Measurements from ENCODE around the gene APCDD1L. TPM values are rescaled to one million over a fixed set of nuclear protein-coding genes. Genes with fewer than 3 reads are reported as not detected.

Gene APCDD1L
- total RNA-seq, 1 donor, result 16.3 TPM

DNA sequence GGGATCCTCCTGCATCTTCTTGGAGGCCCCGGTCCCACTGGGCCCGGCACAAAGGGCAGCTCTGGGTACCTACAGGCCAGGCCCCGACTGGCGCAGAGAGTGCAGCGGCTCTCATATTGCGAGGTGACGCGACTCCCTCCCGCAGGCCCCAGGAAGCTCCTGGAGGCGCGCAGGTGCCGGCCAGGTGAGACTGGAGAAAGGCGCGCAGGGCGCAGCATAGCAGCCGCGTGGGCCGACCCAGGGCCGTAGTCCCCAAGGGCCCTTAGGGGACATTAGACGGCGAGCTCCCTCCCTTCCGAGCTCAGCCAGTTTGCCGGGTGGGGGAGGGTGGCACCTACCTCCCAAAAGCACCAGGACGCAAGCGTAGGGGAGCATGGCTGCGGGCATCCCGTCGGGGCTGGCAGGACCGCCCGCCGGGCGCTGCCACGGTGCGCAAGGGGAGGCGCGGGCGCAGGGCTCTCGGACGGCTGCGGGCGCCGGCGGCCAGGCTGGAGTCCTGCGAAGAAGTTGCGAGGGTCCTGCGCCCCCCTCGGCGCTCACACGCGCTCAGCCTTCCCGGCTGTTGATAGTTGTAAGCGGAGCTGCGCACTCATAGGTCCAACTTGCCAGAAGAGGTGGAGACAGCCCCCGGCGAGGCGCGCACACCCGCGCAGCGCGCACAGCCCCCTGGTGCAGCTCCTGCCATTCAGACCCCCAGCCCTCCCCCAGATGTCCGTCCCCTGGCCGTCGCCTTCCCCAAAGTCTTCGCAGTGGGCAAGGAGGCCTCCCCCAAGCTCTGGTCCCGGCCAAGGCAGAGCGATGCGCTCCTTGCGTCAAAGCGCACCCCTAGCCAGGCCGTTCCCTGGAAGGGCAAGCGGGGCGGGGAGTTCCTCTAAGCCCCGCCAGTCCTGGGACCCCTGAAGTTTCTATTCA lies 622 bp downstream of the APCDD1L start:
- Histone ChIP-seq H3K4me3 (ENCODE audit: insufficient read depth, low read length) (peak overlapping the region; percentile 79), H3K4me2 (ENCODE audit: insufficient read depth, low read length) (peak overlapping the region; percentile 96), H3K79me2 (ENCODE audit: insufficient read depth, low read length) (peaks cover 88% of the 10 kb centered on the region), H2AFZ (ENCODE audit: low read length) (peak overlapping the region; percentile 85), H4K20me1 (ENCODE audit: insufficient read depth, low read length) (peaks cover 22% of the 10 kb centered on the region), H3K27ac (ENCODE audit: low read depth, low read length) (peak overlapping the region; percentile 78), H3K4me1 (ENCODE audit: insufficient read depth, low read length) (peaks cover 52% of the 10 kb centered on the region), H3K27me3 (ENCODE audit: insufficient read depth, low read length) (no peaks in the 10 kb centered on the region), H3K36me3 (ENCODE audit: insufficient read depth, low read length) (peaks cover 4% of the 10 kb centered on the region), H3K9me3 (ENCODE audit: low read depth, low read length) (no peaks in the 10 kb centered on the region)
- TF ChIP-seq, protein P1, sequence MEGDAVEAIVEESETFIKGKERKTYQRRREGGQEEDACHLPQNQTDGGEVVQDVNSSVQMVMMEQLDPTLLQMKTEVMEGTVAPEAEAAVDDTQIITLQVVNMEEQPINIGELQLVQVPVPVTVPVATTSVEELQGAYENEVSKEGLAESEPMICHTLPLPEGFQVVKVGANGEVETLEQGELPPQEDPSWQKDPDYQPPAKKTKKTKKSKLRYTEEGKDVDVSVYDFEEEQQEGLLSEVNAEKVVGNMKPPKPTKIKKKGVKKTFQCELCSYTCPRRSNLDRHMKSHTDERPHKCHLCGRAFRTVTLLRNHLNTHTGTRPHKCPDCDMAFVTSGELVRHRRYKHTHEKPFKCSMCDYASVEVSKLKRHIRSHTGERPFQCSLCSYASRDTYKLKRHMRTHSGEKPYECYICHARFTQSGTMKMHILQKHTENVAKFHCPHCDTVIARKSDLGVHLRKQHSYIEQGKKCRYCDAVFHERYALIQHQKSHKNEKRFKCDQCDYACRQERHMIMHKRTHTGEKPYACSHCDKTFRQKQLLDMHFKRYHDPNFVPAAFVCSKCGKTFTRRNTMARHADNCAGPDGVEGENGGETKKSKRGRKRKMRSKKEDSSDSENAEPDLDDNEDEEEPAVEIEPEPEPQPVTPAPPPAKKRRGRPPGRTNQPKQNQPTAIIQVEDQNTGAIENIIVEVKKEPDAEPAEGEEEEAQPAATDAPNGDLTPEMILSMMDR (IDR thresholded peaks at IDR 0.05; ENCODE audit: extremely low read depth, low read depth, low read length), result no peak
- DNase-seq (ENCODE audit: insufficient read length, low spot score, missing footprints), result no peak

DNA sequence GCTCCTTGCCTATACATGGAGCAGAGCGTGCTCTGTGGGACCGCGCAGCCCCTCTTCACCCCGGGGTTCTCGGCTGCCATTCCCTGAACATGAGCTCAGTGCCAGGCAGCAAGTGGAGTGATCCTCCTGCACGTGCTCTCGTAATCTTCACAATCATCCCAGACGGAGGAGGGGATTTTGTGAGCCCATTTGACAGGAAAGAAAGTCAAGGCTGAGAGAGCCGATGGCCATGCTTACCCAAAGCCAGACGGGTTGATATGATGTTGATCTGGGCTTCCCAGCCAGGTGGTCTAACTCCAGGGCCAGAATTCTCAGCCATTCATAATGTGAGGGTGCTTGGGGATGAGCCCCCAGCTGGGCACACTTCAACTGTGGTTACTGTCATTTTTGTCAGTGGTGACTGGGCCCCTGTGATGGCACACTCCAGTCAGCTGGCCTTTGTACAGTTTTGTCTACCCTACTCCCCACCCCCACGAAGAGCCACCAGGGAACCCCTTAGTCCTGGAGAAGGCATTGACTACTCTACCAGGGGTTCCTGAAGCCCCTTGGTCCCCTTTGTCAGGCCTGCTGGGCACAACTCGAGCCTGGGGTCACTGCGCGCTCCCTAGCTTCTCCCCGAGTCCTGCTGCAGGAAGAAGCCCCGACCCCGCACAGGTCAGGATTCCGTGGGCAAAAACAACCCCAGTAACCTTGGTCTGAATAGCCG lies 1.5 kb downstream of the APCDD1L start:
- Histone ChIP-seq H3K36me3 (ENCODE audit: insufficient read depth, low read length) (peaks cover 8% of the 10 kb centered on the region), H3K4me2 (ENCODE audit: insufficient read depth, low read length) (peak overlapping the region; percentile 96), H3K4me3 (ENCODE audit: insufficient read depth, low read length) (peak overlapping the region; percentile 79), H3K27me3 (ENCODE audit: insufficient read depth, low read length) (no peaks in the 10 kb centered on the region), H3K9me3 (ENCODE audit: low read depth, low read length) (no peaks in the 10 kb centered on the region), H3K4me1 (ENCODE audit: insufficient read depth, low read length) (peaks cover 52% of the 10 kb centered on the region), H3K79me2 (ENCODE audit: insufficient read depth, low read length) (peaks cover 88% of the 10 kb centered on the region), H2AFZ (ENCODE audit: low read length) (no peak overlapping the region), H4K20me1 (ENCODE audit: insufficient read depth, low read length) (peaks cover 22% of the 10 kb centered on the region), H3K27ac (ENCODE audit: low read depth, low read length) (peak overlapping the region; percentile 32)
- TF ChIP-seq, protein P1 (IDR thresholded peaks at IDR 0.05; ENCODE audit: extremely low read depth, low read depth, low read length), result no peak
- DNase-seq (ENCODE audit: insufficient read length, low spot score, missing footprints), result no peak

DNA sequence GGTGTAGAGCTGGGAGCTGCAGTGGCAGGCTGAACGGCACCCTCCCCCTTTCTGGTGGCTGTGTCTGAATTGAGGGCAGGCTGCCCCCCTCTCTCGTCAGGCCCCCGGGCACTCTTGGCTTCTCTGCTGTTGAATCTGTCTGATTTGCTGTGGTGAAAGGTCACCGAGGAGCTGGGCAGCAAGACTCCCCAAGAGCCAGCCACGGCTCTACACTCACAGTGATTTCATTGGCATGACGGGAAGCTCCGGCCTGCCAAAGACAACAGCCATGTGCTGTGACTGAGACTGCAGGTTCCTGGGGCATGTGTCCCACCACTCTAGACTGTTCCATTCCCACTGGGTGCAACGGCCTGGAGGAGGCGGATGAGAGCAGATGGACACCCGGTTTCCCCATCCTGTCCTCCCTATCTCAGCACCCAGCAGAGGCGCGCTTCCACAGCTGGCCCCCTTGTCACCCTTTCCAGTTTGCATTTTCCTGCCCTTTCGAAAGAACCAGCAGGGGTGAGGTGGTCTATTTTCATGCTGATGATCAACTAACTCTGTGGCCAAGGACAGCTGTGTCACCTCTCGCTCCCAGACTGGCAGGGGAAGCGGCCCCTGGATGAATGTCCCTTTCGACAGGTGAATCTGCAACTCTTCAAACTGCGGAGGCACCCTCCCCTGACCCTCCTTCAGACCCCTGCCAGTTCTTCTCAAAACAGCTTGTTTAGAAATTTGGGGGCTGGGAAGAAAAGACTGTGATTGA lies 2.2 kb downstream of the APCDD1L start:
- Histone ChIP-seq H4K20me1 (ENCODE audit: insufficient read depth, low read length) (peaks cover 21% of the 10 kb centered on the region), H3K4me2 (ENCODE audit: insufficient read depth, low read length) (peak overlapping the region; percentile 96), H3K79me2 (ENCODE audit: insufficient read depth, low read length) (peaks cover 88% of the 10 kb centered on the region), H3K27me3 (ENCODE audit: insufficient read depth, low read length) (no peaks in the 10 kb centered on the region), H3K4me1 (ENCODE audit: insufficient read depth, low read length) (peaks cover 51% of the 10 kb centered on the region), H3K27ac (ENCODE audit: low read depth, low read length) (peak overlapping the region; percentile 68), H3K4me3 (ENCODE audit: insufficient read depth, low read length) (peak overlapping the region; percentile 79), H3K9me3 (ENCODE audit: low read depth, low read length) (no peaks in the 10 kb centered on the region), H3K36me3 (ENCODE audit: insufficient read depth, low read length) (peaks cover 16% of the 10 kb centered on the region), H2AFZ (ENCODE audit: low read length) (peak overlapping the region; percentile 2)
- TF ChIP-seq, protein P1 (IDR thresholded peaks at IDR 0.05; ENCODE audit: extremely low read depth, low read depth, low read length), result peak; percentile 18
- DNase-seq (ENCODE audit: insufficient read length, low spot score, missing footprints), result peak; percentile 93

Measured in osteoblast (primary cell).